ENCODE data around the gene SEPSECS.

GRCh38 chr4:25078523-25078922, 81.7 kb downstream of the SEPSECS start:
- no peak for TF ChIP-seq POLR2A (IDR thresholded peaks at IDR 0.05; ENCODE audit: low read length)
- no peak for TF ChIP-seq GATA1 (IDR thresholded peaks at IDR 0.05; ENCODE audit: low read depth, low read length)

Data from erythroblast (primary cell).